HuH-7.5 (cell line): ENCODE data around the gene ZC3H14.
"Not testable (repeated sequence)": the region's sequence is repeated elsewhere in the genome, so short reads cannot be mapped to it uniquely, and the experiment has no call there.

Experiments used
- DNase-seq: peaks from one replicate; pipeline ENCODE4 v3.0.0; 2011; ENCODE audit warnings: low spot score

The ZC3H14 gene

GRCh38 chr14:88562831-88563686 is at the start of gene ZC3H14:
TSS of gene ZC3H14 (plus strand) at chr14:88563037. CDS start at chr14:88563134, 97 bp downstream.
- peak; percentile 82 for DNase-seq

- DNase-seq: no peak
Measured at GRCh38 chr14:88515499-88516221, 47.2 kb upstream of the ZC3H14 start.

GRCh38 chr14:88516861-88517357 is 45.9 kb upstream of the ZC3H14 start:
- DNase-seq: no peak

GRCh38 chr14:88518592-88519512 is 44.0 kb upstream of the ZC3H14 start:
- no peak for DNase-seq

- no peak for DNase-seq
Measured at GRCh38 chr14:88519907-88520306, 42.9 kb upstream of the ZC3H14 start.

- no peak for DNase-seq
Measured at GRCh38 chr14:88521818-88522217, 41.0 kb upstream of the ZC3H14 start.

- no peak for DNase-seq
Measured at GRCh38 chr14:88522393-88522792, 40.4 kb upstream of the ZC3H14 start.

- DNase-seq: not testable (repeated sequence)
Measured at GRCh38 chr14:88529889-88530288, 32.9 kb upstream of the ZC3H14 start.

- no peak for DNase-seq
Measured at GRCh38 chr14:88533064-88533602, 29.7 kb upstream of the ZC3H14 start.

GRCh38 chr14:88535149-88535548 is 27.7 kb upstream of the ZC3H14 start:
- no peak for DNase-seq

GRCh38 chr14:88535813-88536212 is 27.0 kb upstream of the ZC3H14 start:
- no peak for DNase-seq

- DNase-seq: no peak
Measured at GRCh38 chr14:88541324-88541723, 21.5 kb upstream of the ZC3H14 start.

- no peak for DNase-seq
Measured at GRCh38 chr14:88542857-88543795, 19.7 kb upstream of the ZC3H14 start.

GRCh38 chr14:88545256-88545655 is 17.6 kb upstream of the ZC3H14 start:
- DNase-seq: no peak

- no peak for DNase-seq
Measured at GRCh38 chr14:88546621-88547385, 16.0 kb upstream of the ZC3H14 start.

- DNase-seq: no peak
Measured at GRCh38 chr14:88547386-88547780, 15.5 kb upstream of the ZC3H14 start.

- DNase-seq: no peak
Measured at GRCh38 chr14:88550078-88550477, 12.8 kb upstream of the ZC3H14 start.

- DNase-seq: peak; percentile 63
Measured at GRCh38 chr14:88551094-88551870, 11.6 kb upstream of the ZC3H14 start.

GRCh38 chr14:88551980-88552431 is 10.8 kb upstream of the ZC3H14 start:
- peak; percentile 39 for DNase-seq
